Tibial nerve (tissue), 4 donors: ENCODE results near the gene CLECL1.

Experiments used
- EP300 ChIP-seq, 2 donors: sonication (generic); formaldehyde crosslinking; IDR thresholded peaks; one replicate each; pipeline ENCODE4 v1.6.1; 2017; ENCODE audit warnings: antibody characterized with exemption in 2 of 2, mild to moderate bottlenecking in 1 of 2
- POLR2A ChIP-seq, 2 donors: fragments of 450-650 bp; IDR thresholded peaks; one replicate each; pipeline ENCODE4 v1.6.1; 2017; ENCODE audit warnings: antibody characterized with exemption in 2 of 2, mild to moderate bottlenecking in 2 of 2, moderate library complexity in 2 of 2
- TF ChIP-seq, protein P1 (sequence below), 5 experiments: fragments of 200-600 bp in 3 of 5; fragments of 450-650 bp in 2 of 5; sonication (generic) in 3 of 5; IDR thresholded peaks; one replicate each; pipeline ENCODE4 v1.5.1; 2016 to 2019; ENCODE audit warnings: antibody characterized with exemption in 5 of 5, mild to moderate bottlenecking in 3 of 5, moderate library complexity in 2 of 5

- no peak for TF ChIP-seq EP300 (IDR thresholded peaks at IDR 0.05)
- TF ChIP-seq, protein P1, sequence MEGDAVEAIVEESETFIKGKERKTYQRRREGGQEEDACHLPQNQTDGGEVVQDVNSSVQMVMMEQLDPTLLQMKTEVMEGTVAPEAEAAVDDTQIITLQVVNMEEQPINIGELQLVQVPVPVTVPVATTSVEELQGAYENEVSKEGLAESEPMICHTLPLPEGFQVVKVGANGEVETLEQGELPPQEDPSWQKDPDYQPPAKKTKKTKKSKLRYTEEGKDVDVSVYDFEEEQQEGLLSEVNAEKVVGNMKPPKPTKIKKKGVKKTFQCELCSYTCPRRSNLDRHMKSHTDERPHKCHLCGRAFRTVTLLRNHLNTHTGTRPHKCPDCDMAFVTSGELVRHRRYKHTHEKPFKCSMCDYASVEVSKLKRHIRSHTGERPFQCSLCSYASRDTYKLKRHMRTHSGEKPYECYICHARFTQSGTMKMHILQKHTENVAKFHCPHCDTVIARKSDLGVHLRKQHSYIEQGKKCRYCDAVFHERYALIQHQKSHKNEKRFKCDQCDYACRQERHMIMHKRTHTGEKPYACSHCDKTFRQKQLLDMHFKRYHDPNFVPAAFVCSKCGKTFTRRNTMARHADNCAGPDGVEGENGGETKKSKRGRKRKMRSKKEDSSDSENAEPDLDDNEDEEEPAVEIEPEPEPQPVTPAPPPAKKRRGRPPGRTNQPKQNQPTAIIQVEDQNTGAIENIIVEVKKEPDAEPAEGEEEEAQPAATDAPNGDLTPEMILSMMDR (IDR thresholded peaks at IDR 0.05) = no peak
- TF ChIP-seq POLR2A (IDR thresholded peaks at IDR 0.05) = no peak
Observed at GRCh38 chr12:9749640-9750039, 16.7 kb upstream of the CLECL1 start.
